Cardiac muscle cell (in vitro differentiated cells and primary cell): ENCODE measurements around the gene C16orf74. TPM values are rescaled to one million over a fixed set of nuclear protein-coding genes. Genes with fewer than 3 reads are reported as not detected.

Experiments
- DNase-seq, 2 donors: peaks; one replicate each; pipeline versions ENCODE4 v3.0.0 to v3.0.0-alpha.2; 2010 to 2017; ENCODE audit warnings: low read depth in 1 of 2, low spot score in 1 of 2
- H3K27ac ChIP-seq: fragments of 200-600 bp; sonication (generic); 2 replicates; pipeline ENCODE4 v1.5.1; 2016
- H3K27me3 ChIP-seq: fragments of 200-600 bp; sonication (generic); 2 replicates; pipeline ENCODE4 v1.6.0; 2016; ENCODE audit warnings: control low read depth
- H3K36me3 ChIP-seq: fragments of 200-600 bp; sonication (generic); 2 replicates; pipeline ENCODE4 v1.5.1; 2016; ENCODE audit warnings: control low read depth
- H3K4me1 ChIP-seq: fragments of 200-600 bp; sonication (generic); 2 replicates; pipeline ENCODE4 v1.8.1; 2017; ENCODE audit warnings: low read depth, mild to moderate bottlenecking, mixed run types
- H3K4me3 ChIP-seq: fragments of 200-600 bp; sonication (generic); 2 replicates; pipeline ENCODE4 v1.5.1; 2016; ENCODE audit warnings: mild to moderate bottlenecking
- H3K9me3 ChIP-seq: fragments of 200-600 bp; sonication (generic); 2 replicates; pipeline ENCODE4 v1.5.1; 2017; ENCODE audit warnings: low read depth, mild to moderate bottlenecking, control low read depth
- CTCF ChIP-seq: IDR thresholded peaks from 2 replicates; pipeline ENCODE4 v1.5.1; 2012; ENCODE audit warnings: low read depth, mild to moderate bottlenecking, low read length
- polyA plus RNA-seq: library from polyadenylated mRNA; unstranded; fragments of >200 nt; fragmentation: Nextera tagmentation; extraction: Ambion mirVana; gene quantifications from 2 replicates; pipeline ENCODE4 v1.2.1, GENCODE V29; 2016
- total RNA-seq: library from RNA; depleted of rRNA; stranded (reverse); fragments of >200 nt; gene quantifications from 2 replicates; pipeline ENCODE4 v1.2.3, GENCODE V29; 2016

Gene C16orf74
- total and polyA plus RNA-seq, 2 experiments from 2014 or later: 37.9 to 49.7 TPM

- Histone ChIP-seq H3K9me3 (no peaks in the 10 kb centered on the region), H3K36me3 (peaks cover 16% of the 10 kb centered on the region), H3K4me1 (no peaks in the 10 kb centered on the region), H3K27ac (no peak overlapping the region), H3K27me3 (no peaks in the 10 kb centered on the region), H3K4me3 (no peak overlapping the region)
- TF ChIP-seq CTCF: no peak
- no peak for DNase-seq
Observed at GRCh38 chr16:85781156-85781555, 30.3 kb upstream of the C16orf74 start.

- Histone ChIP-seq H3K27ac (no peak overlapping the region), H3K4me3 (no peak overlapping the region), H3K36me3 (peaks cover 15% of the 10 kb centered on the region), H3K27me3 (no peaks in the 10 kb centered on the region), H3K9me3 (no peaks in the 10 kb centered on the region), H3K4me1 (no peaks in the 10 kb centered on the region)
- no peak for TF ChIP-seq CTCF
- DNase-seq: no peak
Observed at GRCh38 chr16:85780281-85780680, 29.4 kb upstream of the C16orf74 start.

- Histone ChIP-seq H3K27ac (no peak overlapping the region), H3K36me3 (peaks cover 15% of the 10 kb centered on the region), H3K27me3 (no peaks in the 10 kb centered on the region), H3K4me1 (no peaks in the 10 kb centered on the region), H3K4me3 (no peak overlapping the region), H3K9me3 (no peaks in the 10 kb centered on the region)
- no peak for DNase-seq
- TF ChIP-seq CTCF: no peak
Observed at GRCh38 chr16:85778873-85779272, 28.0 kb upstream of the C16orf74 start.

GRCh38 chr16:85777583-85778310 is 26.9 kb upstream of the C16orf74 start:
- H3K27ac ChIP-seq: no peak overlapping the region
- no peaks in the 10 kb centered on the region for H3K9me3 ChIP-seq
- H3K4me3 ChIP-seq: no peak overlapping the region
- TF ChIP-seq CTCF: no peak
- H3K4me1 ChIP-seq: no peaks in the 10 kb centered on the region
- H3K36me3 ChIP-seq: peaks cover 15% of the 10 kb centered on the region
- no peaks in the 10 kb centered on the region for H3K27me3 ChIP-seq
- no peak for DNase-seq

- no peaks in the 10 kb centered on the region for H3K27me3 ChIP-seq
- no peak overlapping the region for H3K4me3 ChIP-seq
- no peaks in the 10 kb centered on the region for H3K4me1 ChIP-seq
- TF ChIP-seq CTCF: no peak
- H3K36me3 ChIP-seq: peaks cover 15% of the 10 kb centered on the region
- no peak for DNase-seq
- no peaks in the 10 kb centered on the region for H3K9me3 ChIP-seq
- no peak overlapping the region for H3K27ac ChIP-seq
Observed at GRCh38 chr16:85774811-85775210, 23.9 kb upstream of the C16orf74 start.
